Stimulated activated CD4-positive, alpha-beta T cell treated with anti-CD3 and anti-CD28 coated beads, TNF-alpha, amount 100 ng/mL, for 48 hours (primary cell): ENCODE results near the gene CDH4.

Source experiments
- DNase-seq, 3 donors: peaks; one replicate each; pipeline ENCODE4 v3.0.0-alpha.2; 2020; ENCODE audit warnings: low read depth in 3 of 3

CDH4 gene

DNA sequence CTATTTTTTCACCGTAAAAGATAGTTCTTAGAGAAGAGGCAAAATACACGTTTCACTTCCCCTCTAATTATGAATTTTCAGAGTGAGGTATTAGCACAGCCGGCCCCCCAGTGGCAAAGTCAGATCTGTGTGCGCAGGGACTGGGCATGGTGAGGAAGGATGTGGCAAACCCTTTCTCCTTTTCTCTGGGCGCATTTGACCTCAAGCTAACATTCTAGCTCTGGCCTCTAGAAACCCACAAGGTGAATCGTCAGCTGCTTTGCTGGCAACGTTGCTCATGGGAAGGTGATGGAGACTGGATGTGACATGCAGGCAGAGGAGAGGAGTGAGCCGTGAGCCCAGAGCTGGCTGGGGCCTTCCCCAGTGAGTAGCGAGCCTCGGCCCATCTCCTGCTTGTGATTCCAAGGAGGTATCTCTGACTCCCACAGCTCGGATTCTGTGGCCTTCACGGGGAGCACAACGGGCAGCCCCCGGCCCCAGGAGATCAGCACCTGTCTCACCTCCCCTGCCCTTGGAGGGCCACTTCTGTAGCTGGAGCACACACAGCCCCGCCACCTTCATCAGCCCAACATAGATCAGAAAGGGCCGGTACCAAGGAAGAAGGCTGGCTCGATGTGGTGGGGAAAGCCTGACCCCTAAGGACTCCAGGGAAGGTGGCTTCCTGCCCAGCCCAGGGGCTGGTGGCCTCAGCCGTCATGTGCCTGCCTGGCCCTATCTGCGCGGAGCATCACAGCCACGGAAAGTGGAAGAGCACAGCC lies 660.8 kb downstream of the CDH4 start:
- DNase-seq, result no peak

DNA sequence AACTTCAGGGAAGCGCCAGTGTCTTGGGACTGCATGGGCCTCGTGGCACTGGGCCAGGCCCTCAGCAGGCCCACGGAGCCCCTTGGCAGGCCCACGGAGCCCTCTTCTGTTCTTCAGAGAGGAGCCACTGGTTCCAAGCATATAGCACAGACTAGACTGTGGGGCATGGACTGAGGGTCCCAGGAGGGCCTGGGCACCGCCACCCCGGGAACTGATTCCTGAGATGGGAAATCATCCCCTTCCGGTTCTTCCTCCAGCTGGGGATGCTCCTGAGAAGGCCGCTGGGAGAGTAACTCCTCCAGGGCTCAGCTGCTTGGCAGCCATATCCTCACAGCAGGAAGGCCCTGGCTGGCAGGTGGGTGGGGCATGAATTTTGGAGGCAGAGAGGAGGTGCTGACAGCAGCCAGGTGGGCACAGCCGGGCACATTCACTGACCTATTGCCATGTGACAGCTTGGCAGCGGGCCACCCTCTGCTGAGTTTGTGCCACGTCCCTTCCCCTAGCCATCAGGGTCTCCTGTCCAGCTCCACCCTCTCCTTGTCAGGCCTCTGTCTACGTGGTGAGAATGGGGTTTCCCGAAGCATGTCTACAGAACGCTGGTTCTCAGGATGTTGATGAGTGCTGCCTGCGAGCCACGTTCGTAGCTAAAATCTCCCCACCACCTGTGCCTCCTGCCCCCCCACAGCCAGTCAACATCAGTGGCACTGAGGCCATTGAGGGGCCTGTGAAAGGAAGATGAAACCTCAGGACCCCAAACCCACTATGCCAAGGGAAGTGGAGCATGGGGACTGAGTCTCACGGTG lies 661.6 kb downstream of the CDH4 start:
- no peak for DNase-seq

DNA sequence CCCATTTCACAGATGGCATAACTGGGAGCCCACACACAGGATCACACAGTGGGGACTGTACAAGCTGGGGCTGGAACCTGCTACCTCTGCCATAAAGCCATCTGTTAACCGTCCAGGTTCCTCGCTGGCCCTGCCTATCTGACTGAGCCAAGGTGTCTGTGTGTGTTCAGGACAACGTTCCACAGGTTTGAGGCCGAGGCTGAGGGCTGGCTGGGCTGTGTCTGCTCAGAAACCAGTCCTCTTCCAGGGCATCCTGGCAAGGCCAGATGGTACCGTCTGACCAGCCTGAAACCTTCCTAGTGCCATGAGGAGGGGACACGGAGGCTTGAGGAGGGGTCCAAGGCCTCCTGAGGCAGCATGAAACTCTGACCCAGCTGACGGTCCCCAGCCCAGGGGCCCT lies 663.0 kb downstream of the CDH4 start:
- DNase-seq, result no peak

DNA sequence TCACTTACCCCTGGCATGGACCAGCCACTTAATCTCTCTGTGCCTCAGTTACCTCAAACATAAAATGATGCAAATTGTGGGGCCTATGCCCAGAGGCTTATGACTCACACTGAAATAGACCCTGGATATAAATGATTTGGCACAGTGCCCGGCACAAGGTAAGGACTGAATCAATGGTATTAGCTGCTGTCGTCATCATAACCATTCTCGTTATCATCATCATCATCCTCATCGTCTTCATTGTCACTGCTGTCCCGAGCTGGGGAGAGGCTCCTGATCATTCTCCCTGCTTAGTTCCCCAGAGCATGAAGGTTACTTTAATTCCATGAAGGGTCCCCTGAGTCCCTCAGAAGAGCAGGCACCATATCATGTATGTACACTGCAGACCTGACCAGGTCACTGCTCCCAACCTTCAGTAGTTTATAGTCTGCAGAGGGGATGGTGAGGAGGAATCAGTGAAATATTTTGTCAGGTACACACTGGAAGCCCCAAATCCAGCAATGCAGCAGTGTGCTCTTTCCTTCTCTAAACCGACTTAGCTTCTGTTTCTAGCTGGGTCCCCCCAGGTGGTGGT lies 664.3 kb downstream of the CDH4 start:
- DNase-seq, result no peak

DNA sequence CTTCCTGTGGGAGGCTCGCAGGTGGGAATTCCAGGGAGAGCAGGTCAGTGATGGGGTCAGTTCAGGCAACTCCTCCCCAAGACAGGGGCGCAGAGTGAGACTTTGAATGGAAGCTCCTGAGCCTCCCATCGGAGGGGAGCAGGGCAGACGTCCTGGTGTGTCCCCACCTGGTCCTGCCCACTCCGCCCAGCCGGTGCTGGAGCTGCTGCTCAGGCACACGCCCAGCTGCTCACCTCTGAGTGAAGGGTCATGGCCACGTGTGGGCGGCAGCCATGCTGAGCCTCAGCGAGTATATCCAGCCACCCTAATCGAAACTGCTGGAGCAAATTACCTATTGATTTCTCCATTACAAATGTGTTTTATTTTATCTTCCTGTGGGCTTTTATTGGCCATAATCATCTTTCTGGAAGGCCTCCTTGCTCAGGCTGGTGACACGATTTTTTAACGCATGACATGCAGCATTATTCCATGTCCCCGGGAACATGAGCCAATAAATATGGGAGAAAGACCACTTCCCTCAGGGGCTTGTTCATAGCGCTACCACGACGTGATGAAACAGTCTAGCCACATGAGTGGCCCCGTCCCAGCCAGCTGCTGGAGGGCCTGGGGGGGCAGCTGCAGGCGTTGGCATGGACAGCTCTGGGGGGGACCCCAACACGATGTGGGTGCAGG lies 665.5 kb downstream of the CDH4 start:
- DNase-seq, result no peak

DNA sequence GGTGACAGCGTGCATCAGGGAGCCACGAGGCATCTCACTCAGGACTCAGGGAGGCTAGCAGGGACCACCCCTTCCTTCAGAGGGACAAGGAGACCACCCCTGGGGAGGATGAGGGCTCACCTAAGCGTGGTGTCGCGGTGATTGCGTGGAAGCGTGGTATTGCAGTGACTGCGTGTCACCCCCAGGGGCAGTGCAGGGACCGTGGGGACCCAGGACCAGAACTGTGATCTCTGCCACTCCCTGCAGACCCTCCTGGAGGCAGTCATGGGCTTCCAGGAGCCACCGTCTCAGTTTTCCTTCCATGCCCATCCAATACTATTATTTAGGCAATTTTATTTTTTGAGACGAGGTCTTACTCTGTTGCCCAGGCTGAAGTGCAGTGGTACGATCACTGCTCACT lies 666.5 kb downstream of the CDH4 start:
- DNase-seq, result no peak

DNA sequence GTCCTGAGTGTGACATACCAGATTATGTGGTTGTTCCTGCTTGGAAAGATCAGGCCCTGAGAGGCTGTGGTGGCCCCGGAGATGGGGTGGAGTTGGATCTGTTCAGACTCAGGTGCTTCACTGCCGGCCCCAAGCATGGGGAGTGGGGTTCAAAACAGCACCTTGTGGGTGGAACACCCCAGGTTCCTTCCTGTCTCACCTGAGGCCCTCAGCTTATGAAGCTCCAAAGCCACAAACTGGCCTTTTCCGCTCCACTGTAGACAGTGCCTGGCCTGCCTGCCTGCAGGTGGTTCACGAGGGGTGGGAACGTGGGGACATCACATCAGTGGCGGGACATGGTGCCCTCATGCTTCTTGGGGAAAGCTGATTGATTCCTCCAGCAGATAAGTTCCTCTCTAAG lies 667.2 kb downstream of the CDH4 start:
- DNase-seq, result no peak

DNA sequence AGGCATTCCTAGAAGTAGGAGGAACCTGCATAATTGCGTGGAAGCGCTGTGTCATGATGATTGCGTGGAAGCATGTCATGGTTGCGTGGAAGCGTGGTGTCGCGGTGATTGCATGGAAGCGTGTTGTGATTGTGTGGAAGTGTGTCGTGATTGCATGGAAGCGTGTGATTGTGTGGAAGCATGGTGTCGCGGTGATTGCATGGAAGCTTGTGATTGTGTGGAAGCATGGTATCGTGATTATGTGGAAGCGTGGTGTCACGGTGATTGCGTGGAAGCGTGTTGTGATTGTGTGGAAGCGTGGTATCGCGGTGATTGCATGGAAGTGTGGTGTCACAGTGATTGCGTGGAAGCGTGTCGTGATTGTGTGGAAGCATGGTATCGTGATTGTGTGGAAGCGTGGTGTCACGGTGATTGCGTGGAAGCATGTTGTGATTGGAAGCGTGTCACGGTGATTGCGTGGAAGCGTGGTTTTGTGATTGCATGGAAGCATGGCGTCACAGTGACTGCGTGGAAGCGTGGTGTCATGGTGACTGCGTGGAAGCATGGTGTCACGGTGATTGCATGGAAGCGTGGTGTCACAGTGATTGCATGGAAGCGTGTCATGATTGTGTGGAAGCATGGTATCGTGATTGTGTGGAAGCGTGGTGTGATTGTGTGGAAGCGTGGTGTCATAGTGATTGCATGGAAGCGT lies 667.8 kb downstream of the CDH4 start:
- DNase-seq, result no peak

DNA sequence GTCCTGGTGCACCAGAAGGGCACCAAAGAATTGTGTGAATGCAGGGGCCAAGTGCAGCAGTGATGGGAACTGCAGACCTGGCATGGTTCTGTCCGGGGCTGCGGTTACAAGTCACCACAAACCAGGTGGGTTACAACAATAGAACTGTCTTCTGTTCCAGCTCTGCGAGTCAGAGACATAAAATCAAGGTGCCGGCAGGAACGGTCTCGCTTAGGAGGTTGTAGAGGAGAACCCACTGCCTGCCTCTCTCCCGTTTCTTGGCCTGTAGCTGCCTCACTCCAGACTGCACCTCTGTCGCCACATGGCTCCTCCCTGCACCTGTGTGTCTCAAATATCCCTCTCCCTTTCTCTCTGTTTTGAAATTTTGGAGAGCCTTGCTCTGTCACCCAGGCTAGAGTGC lies 670.4 kb downstream of the CDH4 start:
- no peak for DNase-seq

DNA sequence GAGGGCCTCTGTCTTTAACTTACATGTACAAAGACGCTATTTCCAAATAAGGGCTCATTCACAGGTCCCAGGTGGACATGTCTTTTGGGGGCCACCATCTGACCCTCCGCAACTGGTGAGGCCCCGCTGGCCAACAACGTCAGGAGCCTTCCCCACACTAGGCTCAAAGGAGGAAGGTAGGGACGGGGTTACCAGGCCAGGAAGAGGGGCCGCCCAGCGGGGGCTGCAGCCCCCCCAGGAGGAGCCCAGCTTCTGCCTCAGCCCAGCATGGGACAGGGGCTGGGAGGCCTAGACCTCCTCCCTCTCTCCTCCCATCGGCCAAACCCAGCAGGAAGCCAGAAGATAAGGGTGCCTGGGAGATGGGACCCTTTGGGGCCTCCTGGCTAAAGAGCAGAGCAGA lies 670.9 kb downstream of the CDH4 start:
- DNase-seq, result no peak

DNA sequence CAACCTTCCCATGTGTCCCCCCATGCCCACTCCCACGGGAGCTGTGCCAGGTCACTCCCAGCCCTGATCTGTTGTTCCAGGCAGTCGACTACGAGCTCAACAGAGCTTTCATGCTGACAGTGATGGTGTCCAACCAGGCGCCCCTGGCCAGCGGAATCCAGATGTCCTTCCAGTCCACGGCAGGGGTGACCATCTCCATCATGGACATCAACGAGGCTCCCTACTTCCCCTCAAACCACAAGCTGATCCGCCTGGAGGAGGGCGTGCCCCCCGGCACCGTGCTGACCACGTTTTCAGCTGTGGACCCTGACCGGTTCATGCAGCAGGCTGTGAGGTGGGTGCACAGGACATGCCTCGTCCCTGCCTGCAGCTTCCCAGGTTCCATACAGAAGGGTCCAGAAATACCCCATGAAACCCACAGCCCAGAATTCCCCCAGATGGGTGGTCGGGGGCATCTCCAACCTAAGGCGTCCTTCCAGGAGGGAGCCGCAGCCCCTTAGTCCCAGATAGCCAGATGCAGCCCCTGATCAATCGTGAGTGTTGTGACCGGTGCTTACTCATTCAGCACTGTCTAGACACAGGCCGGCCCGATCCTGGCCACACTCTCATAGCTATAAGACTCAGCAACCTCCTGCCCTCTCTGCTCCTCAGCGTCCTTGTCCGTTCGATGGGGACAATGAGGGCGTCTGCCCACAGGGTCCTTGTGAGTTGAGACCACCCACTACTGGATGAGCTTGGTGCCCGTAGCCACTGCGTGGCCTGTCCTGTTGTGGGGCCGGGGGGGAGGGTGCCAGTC lies 671.5 kb downstream of the CDH4 start:
- DNase-seq, result no peak

DNA sequence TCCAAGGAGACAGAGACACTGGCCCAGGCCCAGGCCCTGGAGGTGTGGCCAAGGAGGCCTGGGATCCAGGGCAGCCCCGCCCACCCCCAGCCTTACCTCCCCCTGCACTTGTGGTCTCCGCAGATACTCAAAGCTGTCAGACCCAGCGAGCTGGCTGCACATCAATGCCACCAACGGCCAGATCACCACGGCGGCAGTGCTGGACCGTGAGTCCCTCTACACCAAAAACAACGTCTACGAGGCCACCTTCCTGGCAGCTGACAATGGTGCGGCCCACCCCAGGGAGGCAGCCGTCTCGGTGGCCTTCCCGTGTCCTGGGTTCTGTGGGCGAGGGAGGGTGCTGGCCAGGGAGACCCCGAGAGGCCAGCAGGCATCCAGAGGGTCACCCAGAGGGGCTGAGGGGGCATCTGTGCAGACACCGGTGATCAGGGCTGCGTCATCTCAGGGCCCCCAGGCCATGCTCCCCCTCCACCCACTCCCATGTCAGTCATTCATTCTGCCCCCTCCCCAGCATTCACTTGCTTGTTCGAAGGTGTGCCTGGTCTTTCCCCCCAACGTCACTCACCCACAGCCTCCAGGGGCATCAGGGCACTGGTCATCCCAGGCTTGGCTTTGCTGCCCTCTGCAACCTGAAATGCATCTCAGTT lies 672.3 kb downstream of the CDH4 start:
- DNase-seq, result no peak

DNA sequence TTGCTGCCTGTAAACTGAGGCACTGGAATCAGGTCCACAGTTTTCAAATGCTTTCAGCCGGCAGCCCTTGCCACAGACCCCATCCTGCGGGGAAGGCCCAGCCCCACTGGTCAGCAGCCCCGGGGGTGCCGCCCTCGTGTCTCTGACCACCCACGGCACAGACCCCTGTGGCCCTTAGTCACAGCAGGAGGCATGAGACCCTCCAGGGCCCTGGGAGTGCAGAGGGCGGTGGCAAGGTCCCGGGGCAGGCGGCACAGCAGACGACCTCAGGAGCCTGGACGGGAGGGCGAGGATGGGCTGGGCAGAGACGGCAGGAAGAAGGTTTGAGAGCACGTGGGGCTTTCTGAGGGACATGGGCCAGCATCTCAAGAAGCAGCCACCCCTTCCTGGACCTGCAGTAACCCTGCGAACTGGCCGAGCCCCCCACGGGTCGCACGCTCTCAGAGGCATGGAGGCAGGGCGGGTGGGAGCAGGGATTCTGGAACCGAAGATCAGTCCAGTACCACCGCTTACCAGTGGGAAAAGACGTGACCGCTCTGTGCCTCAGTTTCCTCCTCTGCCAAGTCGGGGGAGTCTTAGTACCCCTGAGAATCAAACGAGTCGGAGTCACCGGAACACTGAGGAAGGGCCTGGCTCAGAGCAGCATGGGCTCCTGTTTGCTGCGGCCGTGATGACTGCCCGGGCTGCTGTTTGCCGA lies 672.9 kb downstream of the CDH4 start:
- DNase-seq, result no peak

DNA sequence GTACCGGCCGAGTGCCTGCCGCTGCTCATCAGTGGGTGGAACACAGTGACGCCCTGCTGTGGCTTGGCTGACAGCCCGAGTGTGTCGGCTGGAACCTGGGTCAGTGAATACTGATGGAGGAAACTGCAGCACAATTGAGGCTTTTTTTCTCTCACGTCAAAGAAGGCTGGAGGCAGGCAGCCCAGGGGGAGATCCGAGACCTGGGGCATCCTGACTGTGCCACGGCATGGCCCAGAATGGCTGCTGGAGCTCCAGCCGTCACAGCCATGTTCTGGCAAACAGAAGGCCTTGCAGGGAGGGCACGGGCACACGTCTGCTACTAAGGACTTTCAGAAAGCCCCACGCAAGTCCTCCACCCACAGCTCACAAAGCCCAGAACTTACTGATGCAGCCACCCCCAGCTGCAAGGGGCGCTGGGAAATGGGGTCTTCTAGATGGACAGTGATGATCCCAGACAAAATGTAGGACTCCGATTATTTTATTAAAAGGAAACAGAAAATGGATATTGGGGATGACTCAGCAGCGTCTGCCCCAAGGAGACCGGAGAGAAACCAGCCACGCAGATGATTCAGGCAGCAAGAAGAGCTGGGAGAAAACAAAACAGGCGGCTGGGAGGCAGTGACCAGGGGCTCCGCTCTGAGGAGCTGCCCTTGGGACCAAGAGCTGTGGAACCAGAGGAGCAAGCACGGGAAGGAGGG lies 673.6 kb downstream of the CDH4 start:
- no peak for DNase-seq

DNA sequence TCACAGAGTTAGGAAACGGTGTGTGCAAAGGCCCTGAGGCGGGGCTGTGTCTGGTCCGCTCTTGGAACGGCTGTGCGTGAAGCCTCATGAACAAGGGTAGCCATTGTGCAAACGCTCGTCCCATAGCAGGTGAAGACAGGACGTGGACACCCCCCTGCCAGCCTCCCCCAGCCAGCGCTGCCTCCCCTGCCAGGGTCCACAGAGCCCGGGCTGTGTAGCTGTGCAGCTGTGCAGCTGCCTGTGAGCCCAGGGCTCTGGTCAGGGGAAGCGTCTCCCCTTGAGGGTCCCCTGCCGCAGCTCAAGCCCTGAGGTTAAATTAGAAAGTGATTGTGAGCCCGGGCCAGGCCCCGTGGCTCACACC lies 674.2 kb downstream of the CDH4 start:
- no peak for DNase-seq

DNA sequence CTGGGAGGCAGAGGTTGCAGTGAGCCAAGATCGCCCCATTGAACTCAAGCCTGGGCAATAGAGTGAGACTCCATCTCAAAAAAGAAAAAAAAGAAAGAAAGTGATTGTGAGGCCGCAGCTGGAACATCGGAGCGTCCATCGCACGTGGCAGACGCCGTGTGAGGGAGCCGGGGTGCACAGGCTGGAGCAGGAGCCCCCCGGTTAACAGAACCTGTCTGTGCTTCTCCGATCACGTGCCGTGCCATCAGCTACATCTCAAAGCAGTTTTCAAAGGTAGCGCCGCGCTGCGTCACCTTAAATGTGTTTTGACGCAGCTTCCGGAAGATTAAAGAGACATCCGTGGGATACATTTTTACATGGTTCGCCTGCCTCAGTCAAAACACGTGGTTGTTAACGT lies 674.7 kb downstream of the CDH4 start:
- no peak for DNase-seq

DNA sequence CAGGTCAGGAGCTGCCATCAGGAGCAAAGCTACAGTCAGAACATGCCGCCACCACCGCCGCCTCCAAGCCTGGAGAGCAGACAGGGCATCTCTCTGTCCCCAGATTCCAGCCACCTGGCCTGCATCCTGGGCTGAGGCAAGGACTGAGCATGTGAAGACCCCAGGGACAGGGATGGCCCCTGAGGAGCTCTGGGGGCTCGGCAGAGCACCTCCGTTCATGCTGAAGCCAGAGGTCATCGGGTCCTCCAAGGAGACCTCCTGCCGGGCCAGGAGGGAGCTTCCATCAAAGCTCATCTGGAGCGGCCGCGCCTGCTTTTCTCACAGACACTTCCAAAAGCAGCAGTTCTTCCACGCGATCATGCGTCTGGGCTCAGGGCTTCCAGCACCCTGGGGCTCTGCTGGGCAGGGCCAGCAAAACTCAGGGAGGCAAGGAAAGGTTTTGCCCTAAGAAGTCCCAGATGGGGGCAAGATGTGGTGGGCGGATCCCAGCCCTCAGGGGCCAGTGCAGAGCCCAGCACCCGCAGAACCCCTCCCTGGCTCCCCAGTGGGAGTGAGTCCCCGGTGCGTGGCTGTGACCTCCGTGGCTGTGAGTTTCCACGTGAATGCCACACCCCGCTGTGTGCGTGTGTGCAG lies 675.2 kb downstream of the CDH4 start:
- DNase-seq, result no peak

DNA sequence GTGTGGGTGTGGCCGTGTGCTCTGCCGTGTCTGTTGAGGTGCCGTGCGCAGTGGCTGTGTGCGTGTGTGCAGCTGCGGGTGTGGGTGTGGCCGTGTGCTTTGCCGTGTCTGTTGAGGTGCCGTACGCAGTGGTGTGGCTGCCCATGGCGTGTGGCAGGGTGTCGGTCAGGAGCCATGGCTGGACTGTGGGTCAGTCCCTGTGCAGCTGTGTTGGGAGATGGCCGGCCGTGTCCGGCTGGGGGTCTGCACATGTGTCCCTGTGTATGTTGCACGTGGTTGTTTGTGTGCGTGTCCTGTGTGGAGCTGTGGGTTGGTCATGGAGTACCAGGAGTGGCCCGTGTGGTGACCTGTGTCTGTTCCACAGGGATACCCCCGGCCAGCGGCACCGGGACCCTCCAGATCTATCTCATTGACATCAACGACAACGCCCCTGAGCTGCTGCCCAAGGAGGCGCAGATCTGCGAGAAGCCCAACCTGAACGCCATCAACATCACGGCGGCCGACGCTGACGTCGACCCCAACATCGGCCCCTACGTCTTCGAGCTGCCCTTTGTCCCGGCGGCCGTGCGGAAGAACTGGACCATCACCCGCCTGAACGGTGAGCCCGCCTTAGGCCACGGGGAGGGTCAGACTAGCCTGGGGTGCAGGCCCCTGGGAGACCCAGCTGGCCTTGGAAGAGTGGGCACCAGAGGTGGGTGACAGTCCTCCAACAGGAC lies 675.9 kb downstream of the CDH4 start:
- no peak for DNase-seq
